Amniotic stem cell (primary cell): Measurements from ENCODE around the gene PPARD.
A peak's percentile ranks its signal among the peaks of the same experiment; 100 is the strongest.
"Not testable (repeated sequence)": the region's sequence is repeated elsewhere in the genome, so short reads cannot be mapped to it uniquely, and the experiment has no call there.

Experiments used
- DNase-seq: peaks from one replicate; lab custom pipeline; 2025; lab: John Stamatoyannopoulos, UW

The PPARD gene

GRCh38 chr6:35381132-35381531 is 38.8 kb downstream of the PPARD start:
- no peak for DNase-seq

- no peak for DNase-seq
Measured at GRCh38 chr6:35382015-35382414, 39.7 kb downstream of the PPARD start.

- DNase-seq, result no peak
Measured at GRCh38 chr6:35385457-35386202, 43.3 kb downstream of the PPARD start.

GRCh38 chr6:35386989-35387388 is 44.6 kb downstream of the PPARD start:
- no peak for DNase-seq

GRCh38 chr6:35388030-35388429 is 45.7 kb downstream of the PPARD start:
- no peak for DNase-seq

GRCh38 chr6:35388772-35389352 is 46.5 kb downstream of the PPARD start:
- no peak for DNase-seq

- not testable (repeated sequence) for DNase-seq
Measured at GRCh38 chr6:35389386-35389785, 47.0 kb downstream of the PPARD start.

- peak; percentile 66 for DNase-seq
Measured at GRCh38 chr6:35391240-35391968, 49.0 kb downstream of the PPARD start.

GRCh38 chr6:35392111-35392702 is 49.8 kb downstream of the PPARD start:
- no peak for DNase-seq

GRCh38 chr6:35392773-35393672 is 50.7 kb downstream of the PPARD start:
- DNase-seq, result no peak

GRCh38 chr6:35396991-35397390 is 54.6 kb downstream of the PPARD start:
- no peak for DNase-seq

- no peak for DNase-seq
Measured at GRCh38 chr6:35397806-35398418, 55.6 kb downstream of the PPARD start.

GRCh38 chr6:35398526-35398925 is 56.2 kb downstream of the PPARD start:
- DNase-seq, result no peak

- DNase-seq, result no peak
Measured at GRCh38 chr6:35400111-35400510, 57.8 kb downstream of the PPARD start.

GRCh38 chr6:35400901-35401311 is 58.5 kb downstream of the PPARD start:
- no peak for DNase-seq

- DNase-seq, result no peak
Measured at GRCh38 chr6:35401514-35401913, 59.2 kb downstream of the PPARD start.

GRCh38 chr6:35402136-35402855 is 59.9 kb downstream of the PPARD start:
- no peak for DNase-seq

GRCh38 chr6:35402856-35403191 is 60.5 kb downstream of the PPARD start:
- DNase-seq, result no peak

GRCh38 chr6:35403544-35404442 is 61.4 kb downstream of the PPARD start:
- DNase-seq, result no peak
